HUES64 (cell line): ENCODE results near the gene PFDN2.

Experiments used
- H3K27ac ChIP-seq: 2 replicates; pipeline ENCODE4 v1.7.0; 2013; ENCODE audit warnings: low read depth, low read length, inconsistent platforms
- H3K27me3 ChIP-seq: 2 replicates; pipeline ENCODE4 v1.6.1; 2013; ENCODE audit warnings: mild to moderate bottlenecking, low read length; ENCODE audit not compliant: insufficient read depth
- H3K36me3 ChIP-seq: 2 replicates; pipeline ENCODE4 v1.6.1; 2013; ENCODE audit warnings: mild to moderate bottlenecking, low read length; ENCODE audit not compliant: insufficient read depth
- H3K4me1 ChIP-seq: 2 replicates; pipeline ENCODE4 v1.6.1; 2013; ENCODE audit warnings: mild to moderate bottlenecking, low read length, moderate library complexity; ENCODE audit not compliant: insufficient read depth
- H3K4me3 ChIP-seq: 2 replicates; pipeline ENCODE4 v1.5.1; 2013; ENCODE audit warnings: mild to moderate bottlenecking, low read length, moderate library complexity
- H3K9ac ChIP-seq: 2 replicates; pipeline ENCODE4 v1.6.1; 2013; ENCODE audit warnings: mild to moderate bottlenecking, low read depth, low read length
- H3K9me3 ChIP-seq: 2 replicates; pipeline ENCODE4 v1.6.1; 2013; ENCODE audit warnings: low read depth, low read length; ENCODE audit not compliant: insufficient read depth
- WGBS: fragments of 150-250, 120-280 bp; methylation state at CpG from one replicate; pipeline ENCODE4 v1.1.7; 2013; ENCODE audit warnings: missing lambda C conversion rate; 5-methylcytosine and 5-hydroxymethylcytosine counted together

Gene PFDN2

GRCh38 chr1:161137881-161138280 is 20.0 kb upstream of the PFDN2 start:
- Histone ChIP-seq H3K9me3 (no peaks in the 10 kb centered on the region), H3K27ac (no peak overlapping the region), H3K9ac (no peak overlapping the region), H3K4me3 (no peak overlapping the region), H3K4me1 (no peaks in the 10 kb centered on the region), H3K36me3 (peaks cover 3% of the 10 kb centered on the region; the same call in 1 of the 2 replicates), H3K27me3 (no peaks in the 10 kb centered on the region)
- 95% methylated on average over 3 of the region's 3 CpGs for WGBS

- Histone ChIP-seq H3K36me3 (peaks cover 26% of the 10 kb centered on the region), H3K27ac (peak overlapping the region; percentile 97), H3K4me3 (peak overlapping the region; percentile 80), H3K9me3 (no peaks in the 10 kb centered on the region), H3K9ac (peak overlapping the region; percentile 85), H3K27me3 (no peaks in the 10 kb centered on the region), H3K4me1 (peaks cover 12% of the 10 kb centered on the region)
- WGBS = 2% methylated on average over 11 of the region's 11 CpGs
Measured at GRCh38 chr1:161133220-161133740, 15.4 kb upstream of the PFDN2 start.

GRCh38 chr1:161132410-161133219 is 14.8 kb upstream of the PFDN2 start, which contains the start of gene DEDD:
Gene DEDD, minus strand, starts transcription at chr1:161132667. Its CDS starts 8,205 bp downstream, at chr1:161124462.
- Histone ChIP-seq H3K4me1 (peaks cover 12% of the 10 kb centered on the region), H3K9me3 (no peaks in the 10 kb centered on the region), H3K4me3 (peak within 1 kb of the TSS; percentile 80), H3K36me3 (peaks cover 33% of the 10 kb centered on the region), H3K27me3 (no peaks in the 10 kb centered on the region), H3K9ac (peak within 1 kb of the TSS; percentile 85), H3K27ac (peak within 1 kb of the TSS; percentile 97)
- under 1% methylated on average over 66 of the region's 68 CpGs for WGBS

- H3K36me3 ChIP-seq = peaks cover 41% of the 10 kb centered on the region
- H3K27ac ChIP-seq = peak overlapping the region; percentile 97
- 1% methylated on average over 22 of the region's 22 CpGs for WGBS
- H3K4me1 ChIP-seq = peaks cover 12% of the 10 kb centered on the region
- H3K9me3 ChIP-seq = no peaks in the 10 kb centered on the region
- peak overlapping the region; percentile 80 for H3K4me3 ChIP-seq
- H3K27me3 ChIP-seq = no peaks in the 10 kb centered on the region
- peak overlapping the region; percentile 85 for H3K9ac ChIP-seq
Measured at GRCh38 chr1:161131523-161132409, 13.9 kb upstream of the PFDN2 start.

- peaks cover 12% of the 10 kb centered on the region for H3K4me1 ChIP-seq
- H3K9ac ChIP-seq = no peak overlapping the region
- 92% methylated on average over 1 of the region's 1 CpG for WGBS
- no peaks in the 10 kb centered on the region for H3K27me3 ChIP-seq
- peak overlapping the region; percentile 80 for H3K4me3 ChIP-seq
- peaks cover 51% of the 10 kb centered on the region for H3K36me3 ChIP-seq
- H3K9me3 ChIP-seq = no peaks in the 10 kb centered on the region
- no peak overlapping the region for H3K27ac ChIP-seq
Measured at GRCh38 chr1:161130266-161130665, 12.4 kb upstream of the PFDN2 start.

- H3K9me3 ChIP-seq = no peaks in the 10 kb centered on the region
- H3K27ac ChIP-seq = no peak overlapping the region
- no peaks in the 10 kb centered on the region for H3K27me3 ChIP-seq
- peaks cover 62% of the 10 kb centered on the region for H3K36me3 ChIP-seq
- no peak overlapping the region for H3K4me3 ChIP-seq
- no peak overlapping the region for H3K9ac ChIP-seq
- whole genome bisulfite sequencing = 96% methylated on average over 4 of the region's 4 CpGs
- H3K4me1 ChIP-seq = peaks cover 12% of the 10 kb centered on the region
Measured at GRCh38 chr1:161128591-161129420, 11.0 kb upstream of the PFDN2 start.

- peaks cover 72% of the 10 kb centered on the region for H3K36me3 ChIP-seq
- 100% methylated on average over 2 of the region's 2 CpGs for WGBS
- H3K9ac ChIP-seq = no peak overlapping the region
- no peaks in the 10 kb centered on the region for H3K27me3 ChIP-seq
- H3K4me1 ChIP-seq = peaks cover 12% of the 10 kb centered on the region
- H3K27ac ChIP-seq = no peak overlapping the region
- H3K9me3 ChIP-seq = no peaks in the 10 kb centered on the region
- no peak overlapping the region for H3K4me3 ChIP-seq
Measured at GRCh38 chr1:161127649-161128048, 9.8 kb upstream of the PFDN2 start.

- no peaks in the 10 kb centered on the region for H3K27me3 ChIP-seq
- peaks cover 10% of the 10 kb centered on the region for H3K4me1 ChIP-seq
- H3K9ac ChIP-seq = no peak overlapping the region
- no peak overlapping the region for H3K4me3 ChIP-seq
- H3K9me3 ChIP-seq = no peaks in the 10 kb centered on the region
- H3K36me3 ChIP-seq = peaks cover 76% of the 10 kb centered on the region
- 95% methylated on average over 6 of the region's 6 CpGs for WGBS
- H3K27ac ChIP-seq = no peak overlapping the region
Measured at GRCh38 chr1:161122967-161123366, 5.1 kb upstream of the PFDN2 start.

GRCh38 chr1:161121834-161122233 is 4.0 kb upstream of the PFDN2 start:
- Histone ChIP-seq H3K36me3 (peaks cover 65% of the 10 kb centered on the region), H3K4me3 (no peak overlapping the region), H3K9me3 (no peaks in the 10 kb centered on the region), H3K9ac (no peak overlapping the region), H3K4me1 (peaks cover 10% of the 10 kb centered on the region), H3K27ac (no peak overlapping the region), H3K27me3 (no peaks in the 10 kb centered on the region)
- WGBS = 92% methylated on average over 4 of the region's 4 CpGs

- WGBS = 88% methylated on average over 2 of the region's 3 CpGs
- Histone ChIP-seq H3K9ac (no peak overlapping the region), H3K4me1 (peaks cover 10% of the 10 kb centered on the region), H3K27me3 (no peaks in the 10 kb centered on the region), H3K36me3 (peaks cover 61% of the 10 kb centered on the region), H3K4me3 (no peak overlapping the region), H3K27ac (no peak overlapping the region), H3K9me3 (no peaks in the 10 kb centered on the region)
Measured at GRCh38 chr1:161121042-161121650, 3.3 kb upstream of the PFDN2 start.
